ENCODE measurements around the gene CC2D2A. TPM values are rescaled to one million over a fixed set of nuclear protein-coding genes. Genes with fewer than 3 reads are reported as not detected.

The CC2D2A gene
- total RNA-seq, 1 donor from 2014 or later = 15.2 TPM

DNA sequence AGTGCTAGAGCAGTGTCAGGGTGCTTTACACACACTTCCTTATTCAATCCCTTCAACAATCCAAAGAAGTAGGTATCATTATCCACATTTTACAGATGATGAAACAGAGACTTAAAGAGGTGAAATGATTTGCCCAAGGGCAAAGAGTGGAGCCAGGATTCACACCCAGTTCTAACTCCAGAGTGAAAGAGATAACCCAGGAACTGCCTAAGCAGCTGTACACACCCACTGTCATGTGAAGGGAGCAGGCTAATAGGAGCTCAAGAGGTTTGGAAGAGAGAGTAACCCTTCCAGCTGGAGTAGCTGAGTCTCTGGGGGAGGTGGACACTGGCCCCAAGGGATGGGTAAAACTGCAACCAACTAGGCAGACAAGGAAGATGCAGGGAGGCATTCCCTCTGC is 92.9 kb downstream of the CC2D2A start:
- TF ChIP-seq CTCF (conservative IDR thresholded peaks at IDR 0.05; ENCODE audit: low read depth, low read length) = no peak
- no peak overlapping the region for H3K4me3 ChIP-seq (ENCODE audit: low read depth, low read length)
- no peak for DNase-seq (ENCODE audit: low read depth)

DNA sequence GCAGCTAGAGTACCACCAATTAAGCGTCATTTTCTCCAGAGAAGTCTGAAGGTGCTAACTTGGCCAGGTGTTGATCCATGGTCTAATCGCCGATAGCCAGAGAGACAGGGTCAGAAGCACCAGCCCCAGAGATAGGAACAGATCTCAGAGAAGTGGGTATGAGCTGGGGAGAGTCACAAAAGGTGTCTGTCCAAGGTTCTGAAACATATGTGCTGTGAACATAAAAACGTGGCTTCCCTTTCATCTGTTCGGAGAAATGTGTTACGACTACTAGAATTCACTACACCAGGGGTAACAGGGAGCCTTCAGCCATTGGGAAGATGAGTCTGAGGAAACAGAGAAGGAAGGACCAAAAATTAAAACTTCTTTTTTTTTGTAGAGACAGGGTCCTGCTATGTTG is 94.2 kb downstream of the CC2D2A start:
- no peak for TF ChIP-seq CTCF (conservative IDR thresholded peaks at IDR 0.05; ENCODE audit: low read depth, low read length)
- H3K4me3 ChIP-seq (ENCODE audit: low read depth, low read length) = no peak overlapping the region
- DNase-seq (ENCODE audit: low read depth) = no peak

GRCh38 chr4:15568821-15569220 is 99.1 kb downstream of the CC2D2A start:
- DNase-seq (ENCODE audit: low read depth) = no peak
- H3K4me3 ChIP-seq (ENCODE audit: low read depth, low read length) = no peak overlapping the region
- no peak for TF ChIP-seq CTCF (conservative IDR thresholded peaks at IDR 0.05; ENCODE audit: low read depth, low read length)

GRCh38 chr4:15569746-15570145 is 100.1 kb downstream of the CC2D2A start:
- no peak for TF ChIP-seq CTCF (conservative IDR thresholded peaks at IDR 0.05; ENCODE audit: low read depth, low read length)

GRCh38 chr4:15575966-15576365 is 106.3 kb downstream of the CC2D2A start:
- no peak overlapping the region for H3K4me3 ChIP-seq (ENCODE audit: low read depth, low read length)
- DNase-seq (ENCODE audit: low read depth) = no peak
- no peak for TF ChIP-seq CTCF (conservative IDR thresholded peaks at IDR 0.05; ENCODE audit: low read depth, low read length)

More at GRCh38 chr4:15569746-15570145, 100.1 kb downstream of the CC2D2A start:
- no peak for DNase-seq (ENCODE audit: low read depth)
- no peak overlapping the region for H3K4me3 ChIP-seq (ENCODE audit: low read depth, low read length)

GRCh38 chr4:15577508-15577907 is 107.8 kb downstream of the CC2D2A start:
- TF ChIP-seq CTCF (conservative IDR thresholded peaks at IDR 0.05; ENCODE audit: low read depth, low read length) = no peak
- H3K4me3 ChIP-seq (ENCODE audit: low read depth, low read length) = no peak overlapping the region
- DNase-seq (ENCODE audit: low read depth) = no peak

GRCh38 chr4:15584785-15585184 is 115.1 kb downstream of the CC2D2A start:
- no peak for TF ChIP-seq CTCF (conservative IDR thresholded peaks at IDR 0.05; ENCODE audit: low read depth, low read length)
- no peak for DNase-seq (ENCODE audit: low read depth)
- H3K4me3 ChIP-seq (ENCODE audit: low read depth, low read length) = no peak overlapping the region

Measured in epithelial cell of proximal tubule (primary cell).